Mononuclear cell (primary cell): ENCODE data around the gene ADGRB2. TPM values are rescaled to one million over a fixed set of nuclear protein-coding genes. Genes with fewer than 3 reads are reported as not detected.

Source experiments
- H3K27me3 ChIP-seq: 2 replicates; pipeline ENCODE4 v1.6.0; 2011; ENCODE audit warnings: low read length, control low read depth; ENCODE audit not compliant: insufficient read depth
- H3K4me1 ChIP-seq: 2 replicates; pipeline ENCODE4 v1.5.1; 2011; ENCODE audit warnings: mild to moderate bottlenecking, low read length, control low read depth; ENCODE audit not compliant: insufficient read depth
- H3K4me3 ChIP-seq: 2 replicates; pipeline ENCODE4 v1.5.1; 2011; ENCODE audit warnings: mild to moderate bottlenecking, low read length, moderate library complexity
- H3K9me3 ChIP-seq: 2 replicates; pipeline ENCODE4 v1.5.1; 2011; ENCODE audit warnings: low read depth, mild to moderate bottlenecking, control low read depth, low read length
- total RNA-seq: library from RNA; depleted of rRNA; stranded (reverse); fragments of >200 nt; gene quantifications from one replicate; pipeline ENCODE4 v1.2.3, GENCODE V29; 2012

Gene ADGRB2
- total RNA-seq, 1 donor = 0.73 TPM

GRCh38 chr1:31789259-31790065 is 25.3 kb upstream of the ADGRB2 start:
- Histone ChIP-seq H3K4me3 (peak overlapping the region; percentile 66), H3K27me3 (no peaks in the 10 kb centered on the region), H3K4me1 (peaks cover 9% of the 10 kb centered on the region), H3K9me3 (no peaks in the 10 kb centered on the region)

GRCh38 chr1:31788825-31789256 is 24.7 kb upstream of the ADGRB2 start:
- Histone ChIP-seq H3K4me3 (peak overlapping the region; percentile 66), H3K27me3 (no peaks in the 10 kb centered on the region), H3K9me3 (no peaks in the 10 kb centered on the region), H3K4me1 (peaks cover 12% of the 10 kb centered on the region)

- peaks cover 12% of the 10 kb centered on the region for H3K4me1 ChIP-seq
- H3K27me3 ChIP-seq = no peaks in the 10 kb centered on the region
- no peaks in the 10 kb centered on the region for H3K9me3 ChIP-seq
- peak overlapping the region; percentile 66 for H3K4me3 ChIP-seq
These were observed 24.1 kb upstream of the ADGRB2 start for GRCh38 chr1:31788138-31788824.

DNA sequence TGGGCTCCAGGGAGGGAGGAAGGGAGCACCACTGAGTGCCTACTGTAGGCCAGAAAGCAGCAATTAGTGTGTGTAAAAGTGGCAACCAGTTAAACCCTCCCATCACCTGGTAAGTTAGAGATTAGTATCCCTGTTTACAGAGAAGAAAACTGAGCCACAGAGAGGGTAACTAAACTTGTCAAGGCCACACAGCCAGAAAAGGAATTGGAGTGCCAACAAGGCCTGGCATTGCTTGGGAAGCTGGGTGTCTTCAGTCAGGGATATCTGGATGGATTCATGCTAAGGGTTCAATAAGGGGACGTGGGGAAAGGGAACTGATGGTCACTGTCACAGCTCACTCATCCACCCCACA is 23.6 kb upstream of the ADGRB2 start:
- H3K27me3 ChIP-seq = no peaks in the 10 kb centered on the region
- H3K4me1 ChIP-seq = peaks cover 12% of the 10 kb centered on the region
- no peaks in the 10 kb centered on the region for H3K9me3 ChIP-seq
- H3K4me3 ChIP-seq = no peak overlapping the region

GRCh38 chr1:31787261-31787660 is 23.1 kb upstream of the ADGRB2 start:
- Histone ChIP-seq H3K27me3 (no peaks in the 10 kb centered on the region), H3K4me3 (no peak overlapping the region), H3K4me1 (peaks cover 12% of the 10 kb centered on the region), H3K9me3 (no peaks in the 10 kb centered on the region)

- Histone ChIP-seq H3K4me1 (peaks cover 12% of the 10 kb centered on the region), H3K9me3 (no peaks in the 10 kb centered on the region)
These were observed 22.4 kb upstream of the ADGRB2 start for GRCh38 chr1:31786366-31787060.

GRCh38 chr1:31785947-31786290 is 21.8 kb upstream of the ADGRB2 start:
- H3K4me1 ChIP-seq = peaks cover 12% of the 10 kb centered on the region
- H3K4me3 ChIP-seq = no peak overlapping the region
- H3K9me3 ChIP-seq = no peaks in the 10 kb centered on the region
- H3K27me3 ChIP-seq = no peaks in the 10 kb centered on the region

More at GRCh38 chr1:31786366-31787060, 22.4 kb upstream of the ADGRB2 start:
- Histone ChIP-seq H3K27me3 (no peaks in the 10 kb centered on the region), H3K4me3 (no peak overlapping the region)

- Histone ChIP-seq H3K9me3 (no peaks in the 10 kb centered on the region), H3K27me3 (no peaks in the 10 kb centered on the region), H3K4me3 (no peak overlapping the region)
These were observed 21.1 kb upstream of the ADGRB2 start for GRCh38 chr1:31785020-31785946.

DNA sequence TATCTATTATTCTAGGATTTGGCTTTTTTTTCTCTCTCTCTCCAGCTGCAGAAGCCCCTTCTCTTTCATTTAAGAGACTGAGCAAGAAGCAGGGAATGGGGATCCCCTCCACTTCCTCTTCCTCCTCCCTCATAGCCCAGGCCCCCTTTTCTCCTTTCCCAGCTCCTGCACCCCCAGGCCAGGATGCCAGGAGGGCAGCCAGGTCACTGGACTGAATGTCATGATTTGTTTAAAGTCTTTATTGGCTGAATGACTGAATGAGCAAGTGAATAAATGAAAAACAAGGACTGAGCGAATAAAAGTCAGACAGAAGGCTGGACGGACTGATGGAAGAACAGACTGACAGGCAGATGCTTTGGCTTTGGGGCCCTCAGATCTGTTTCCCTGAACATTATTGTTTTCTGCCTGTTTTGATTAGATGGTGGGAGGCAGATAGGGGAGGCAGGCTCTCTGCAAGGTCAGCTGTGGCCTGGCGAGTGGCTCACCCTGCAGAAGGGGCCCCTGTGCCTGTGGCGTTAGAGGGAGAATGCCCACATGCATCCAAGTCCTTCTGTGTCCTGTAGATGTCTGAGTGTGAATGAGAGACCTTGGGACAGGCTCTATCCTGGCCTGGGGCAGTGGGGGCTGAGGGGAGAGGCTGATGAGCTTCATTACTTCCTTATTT is 20.3 kb upstream of the ADGRB2 start:
- no peaks in the 10 kb centered on the region for H3K27me3 ChIP-seq
- peaks cover 12% of the 10 kb centered on the region for H3K4me1 ChIP-seq
- H3K4me3 ChIP-seq = no peak overlapping the region
- H3K9me3 ChIP-seq = no peaks in the 10 kb centered on the region

More at GRCh38 chr1:31785020-31785946, 21.1 kb upstream of the ADGRB2 start:
- H3K4me1 ChIP-seq = peaks cover 12% of the 10 kb centered on the region

GRCh38 chr1:31783846-31784245 is 19.7 kb upstream of the ADGRB2 start:
- Histone ChIP-seq H3K4me3 (no peak overlapping the region), H3K27me3 (no peaks in the 10 kb centered on the region), H3K4me1 (peaks cover 12% of the 10 kb centered on the region), H3K9me3 (no peaks in the 10 kb centered on the region)

DNA sequence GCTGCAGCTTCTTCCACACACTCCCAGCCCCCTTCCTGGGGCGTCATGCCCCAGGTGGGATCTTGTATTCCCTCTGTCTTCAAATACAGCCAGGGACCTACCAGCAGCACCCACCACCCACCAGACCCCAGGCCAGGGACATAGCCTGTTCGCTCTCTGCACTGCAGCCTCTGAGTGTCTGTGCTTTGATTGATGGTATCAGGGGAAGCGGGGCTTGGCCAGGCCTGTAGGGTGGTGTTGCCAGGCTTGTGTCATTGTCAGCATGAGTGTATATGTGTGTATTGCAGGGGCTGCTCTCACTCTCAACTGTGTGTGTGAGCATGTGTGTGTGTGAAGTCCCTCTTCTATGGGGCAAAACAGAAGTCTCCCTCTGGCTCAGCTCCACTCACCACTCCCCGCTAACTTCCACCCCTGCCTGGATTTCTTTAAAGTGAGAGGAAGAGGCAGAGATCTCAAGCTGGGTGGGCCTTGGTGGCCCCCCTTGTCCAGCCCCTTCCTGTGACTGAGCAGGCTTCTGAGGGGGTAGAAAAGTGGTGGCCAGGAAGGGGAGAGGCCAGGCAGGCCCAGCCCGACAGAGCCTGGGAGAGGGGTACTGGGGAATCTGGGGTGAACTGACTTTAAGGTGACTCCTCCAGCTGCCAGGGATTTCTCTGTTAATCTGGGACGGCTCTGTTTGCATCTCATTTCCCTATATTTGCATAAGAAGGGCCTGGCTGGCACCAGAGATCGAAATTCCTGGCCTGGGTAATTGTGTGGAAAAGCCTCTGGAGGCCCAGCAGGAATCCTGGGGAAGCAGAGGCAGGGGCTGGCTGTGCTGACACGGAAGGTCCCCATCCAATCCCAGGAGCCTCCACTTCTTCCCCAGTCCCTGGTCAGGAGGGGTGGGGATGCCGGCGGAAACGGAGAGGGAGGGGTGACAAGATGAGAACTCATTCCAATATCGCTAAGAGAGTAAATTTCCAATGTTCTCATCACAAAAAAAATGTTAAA is 18.6 kb upstream of the ADGRB2 start:
- peaks cover 8% of the 10 kb centered on the region for H3K4me1 ChIP-seq
- H3K27me3 ChIP-seq = no peaks in the 10 kb centered on the region
- H3K4me3 ChIP-seq = no peak overlapping the region
- H3K9me3 ChIP-seq = no peaks in the 10 kb centered on the region

GRCh38 chr1:31781756-31782371 is 17.7 kb upstream of the ADGRB2 start:
- no peaks in the 10 kb centered on the region for H3K27me3 ChIP-seq

More at GRCh38 chr1:31781756-31782371, 17.7 kb upstream of the ADGRB2 start:
- Histone ChIP-seq H3K9me3 (no peaks in the 10 kb centered on the region), H3K4me1 (peaks cover 5% of the 10 kb centered on the region), H3K4me3 (no peak overlapping the region)
